KMS-11 (cell line): ENCODE data around the gene ADAM19.
A peak's percentile ranks its signal among the peaks of the same experiment; 100 is the strongest.

Experiments
- H2AFZ ChIP-seq: fragments of 200-600 bp; sonication (generic); 2 replicates; pipeline ENCODE4 v1.6.1; 2016; ENCODE audit warnings: antibody characterized with exemption, mixed run types, low read depth
- H3K27ac ChIP-seq: fragments of 200-600 bp; sonication (generic); 2 replicates; pipeline ENCODE4 v1.6.1; 2016; ENCODE audit warnings: mild to moderate bottlenecking, mixed run types
- H3K27me3 ChIP-seq: fragments of 200-600 bp; sonication (generic); 2 replicates; pipeline ENCODE4 v1.6.1; 2017; ENCODE audit warnings: mild to moderate bottlenecking, low read depth, mixed run types, moderate library complexity; ENCODE audit not compliant: insufficient read depth
- H3K36me3 ChIP-seq: fragments of 200-600 bp; sonication (generic); 2 replicates; pipeline ENCODE4 v1.6.1; 2017; ENCODE audit warnings: mild to moderate bottlenecking, mixed run types; ENCODE audit not compliant: insufficient read depth
- H3K4me1 ChIP-seq: fragments of 200-600 bp; sonication (generic); 2 replicates; pipeline ENCODE4 v1.6.1; 2016; ENCODE audit warnings: mild to moderate bottlenecking, low read depth, mixed run types; ENCODE audit not compliant: poor library complexity, severe bottlenecking
- H3K4me2 ChIP-seq: fragments of 200-600 bp; sonication (generic); 2 replicates; pipeline ENCODE4 v1.7.0; 2016; ENCODE audit warnings: mild to moderate bottlenecking, mixed run types
- H3K4me3 ChIP-seq: fragments of 200-600 bp; sonication (generic); IDR thresholded peaks from 2 replicates; pipeline ENCODE4 v1.6.1; 2017; ENCODE audit warnings: low read depth, low read length, mixed read lengths; ENCODE audit not compliant: insufficient read depth
- H3K79me2 ChIP-seq: fragments of 200-600 bp; sonication (generic); 2 replicates; pipeline ENCODE4 v1.6.1; 2016; ENCODE audit warnings: low read depth, mixed run types; ENCODE audit not compliant: insufficient read depth
- H3K9ac ChIP-seq: fragments of 200-600 bp; sonication (generic); 2 replicates; pipeline ENCODE4 v1.6.1; 2016; ENCODE audit warnings: mild to moderate bottlenecking, mixed run types
- H4K20me1 ChIP-seq: fragments of 200-600 bp; sonication (generic); 2 replicates; pipeline ENCODE4 v1.6.1; 2016; ENCODE audit warnings: mild to moderate bottlenecking, mixed run types; ENCODE audit not compliant: insufficient read depth
- CTCF ChIP-seq: fragments of 200-600 bp; sonication (generic); conservative IDR thresholded peaks from 2 replicates; pipeline ENCODE4 v1.6.1; 2017; ENCODE audit warnings: low read depth, mild to moderate bottlenecking, antibody characterized with exemption, low read length, moderate library complexity, mixed read lengths

Gene ADAM19

GRCh38 chr5:157479166-157479565 lies 96.4 kb downstream of the ADAM19 start:
- Histone ChIP-seq H3K4me3 (no peak overlapping the region), H3K79me2 (no peaks in the 10 kb centered on the region), H3K4me1 (no peaks in the 10 kb centered on the region), H3K27me3 (no peaks in the 10 kb centered on the region), H3K9ac (no peak overlapping the region), H3K27ac (no peak overlapping the region), H3K36me3 (no peaks in the 10 kb centered on the region), H3K4me2 (no peak overlapping the region), H4K20me1 (no peaks in the 10 kb centered on the region), H2AFZ (no peak overlapping the region)
- TF ChIP-seq CTCF: no peak

- Histone ChIP-seq H3K36me3 (no peaks in the 10 kb centered on the region), H3K4me3 (no peak overlapping the region), H3K79me2 (no peaks in the 10 kb centered on the region), H3K9ac (no peak overlapping the region), H2AFZ (no peak overlapping the region), H3K27ac (no peak overlapping the region), H3K4me2 (no peak overlapping the region), H4K20me1 (no peaks in the 10 kb centered on the region), H3K27me3 (no peaks in the 10 kb centered on the region), H3K4me1 (no peaks in the 10 kb centered on the region)
- no peak for TF ChIP-seq CTCF
These were observed 96.8 kb downstream of the ADAM19 start for GRCh38 chr5:157478726-157479125.

DNA sequence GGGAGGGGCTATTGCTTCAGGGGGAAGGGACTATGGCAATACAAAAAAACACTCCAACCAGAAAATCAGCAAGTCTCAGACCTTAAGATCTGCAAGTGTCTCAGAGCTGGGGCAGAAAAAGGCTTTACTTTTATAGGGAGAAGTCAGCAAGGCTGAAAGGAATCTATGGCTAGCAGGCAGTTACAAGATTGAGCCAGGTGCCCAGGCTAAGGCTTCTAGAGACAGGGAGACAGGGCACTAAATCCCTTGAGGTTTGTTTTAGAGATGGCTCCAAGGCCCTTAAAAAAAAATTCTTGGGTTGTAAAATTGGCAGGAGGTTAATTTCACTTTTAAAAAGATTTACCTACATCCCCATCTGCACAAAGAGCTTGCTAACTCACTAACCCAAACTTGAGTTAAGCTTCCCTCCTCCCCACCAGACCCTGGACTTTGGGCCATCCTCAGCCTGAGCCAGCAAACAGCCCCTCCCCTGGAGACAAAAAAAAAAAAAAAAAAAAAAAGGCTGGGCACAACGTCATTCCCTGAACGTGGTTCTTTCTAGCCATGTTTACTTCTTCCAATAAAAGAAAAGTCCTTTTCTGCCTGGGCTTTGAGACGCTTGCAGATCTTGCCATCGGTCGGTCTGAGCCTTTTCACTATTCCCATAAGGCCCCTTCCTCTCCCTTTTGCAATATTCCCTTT lies 97.6 kb downstream of the ADAM19 start:
- no peak overlapping the region for H2AFZ ChIP-seq
- no peak overlapping the region for H3K27ac ChIP-seq
- no peak overlapping the region for H3K4me2 ChIP-seq
- H3K36me3 ChIP-seq: no peaks in the 10 kb centered on the region
- no peaks in the 10 kb centered on the region for H3K27me3 ChIP-seq
- TF ChIP-seq CTCF: no peak
- H4K20me1 ChIP-seq: no peaks in the 10 kb centered on the region
- H3K9ac ChIP-seq: no peak overlapping the region
- H3K79me2 ChIP-seq: no peaks in the 10 kb centered on the region
- H3K4me3 ChIP-seq: no peak overlapping the region
- H3K4me1 ChIP-seq: no peaks in the 10 kb centered on the region

DNA sequence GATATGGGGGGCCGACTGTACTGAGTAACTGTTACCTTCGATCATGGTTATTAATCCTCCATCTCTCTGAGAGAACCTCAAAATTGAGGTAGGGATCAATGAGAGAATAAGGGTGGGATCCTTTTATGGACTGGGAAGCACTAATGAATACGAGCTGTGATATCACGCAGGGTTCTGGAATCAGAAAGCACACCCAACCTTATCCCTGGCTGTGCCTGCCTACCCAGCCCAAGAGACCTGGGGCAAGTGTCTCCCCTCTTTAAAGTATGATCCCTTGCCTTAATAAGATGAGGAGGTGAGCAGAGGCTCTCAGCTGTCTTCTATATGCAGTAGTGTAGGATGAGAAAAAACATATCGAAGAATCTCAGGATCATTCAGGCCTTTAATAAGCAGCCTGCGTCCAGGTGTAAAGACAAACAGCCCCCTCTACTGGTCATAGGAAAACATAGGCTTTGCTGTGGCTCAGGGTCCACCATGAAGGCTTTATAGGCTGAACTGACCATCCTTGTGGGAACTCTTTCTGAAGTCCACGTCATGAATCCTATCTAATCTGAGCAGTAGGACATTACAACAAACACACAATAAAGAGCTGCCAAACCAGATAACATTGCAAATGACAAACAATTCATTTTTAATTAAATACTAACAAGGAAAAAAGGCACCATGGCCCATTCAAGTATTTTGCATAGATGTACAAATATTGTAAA lies 98.7 kb downstream of the ADAM19 start:
- no peaks in the 10 kb centered on the region for H3K4me1 ChIP-seq
- no peak overlapping the region for H3K4me2 ChIP-seq
- no peak overlapping the region for H3K4me3 ChIP-seq
- H3K79me2 ChIP-seq: no peaks in the 10 kb centered on the region
- no peaks in the 10 kb centered on the region for H3K36me3 ChIP-seq
- H2AFZ ChIP-seq: no peak overlapping the region
- H3K27me3 ChIP-seq: no peaks in the 10 kb centered on the region
- peak; percentile 76 for TF ChIP-seq CTCF
- no peaks in the 10 kb centered on the region for H4K20me1 ChIP-seq
- H3K27ac ChIP-seq: no peak overlapping the region
- H3K9ac ChIP-seq: no peak overlapping the region
